Chondrocyte (in vitro differentiated cells): ENCODE data around the gene UNC5B. TPM values are rescaled to one million over a fixed set of nuclear protein-coding genes. Genes with fewer than 3 reads are reported as not detected.
"Not testable (repeated sequence)": the region's sequence is repeated elsewhere in the genome, so short reads cannot be mapped to it uniquely, and the experiment has no call there.

ENCODE experiments used
- DNase-seq: peaks from one replicate; pipeline ENCODE4 v3.0.0; 2021; ENCODE audit warnings: mixed read lengths, low spot score
- H3K27ac Mint-ChIP-seq: one replicate; pipeline ENCODE4 v1.8.0; 2021; ENCODE audit warnings: mild to moderate bottlenecking, moderate library complexity, mixed read lengths; ENCODE audit not compliant: unreplicated experiment
- H3K27me3 Mint-ChIP-seq: 2 replicates; pipeline ENCODE4 v1.8.0; 2021; ENCODE audit warnings: low read depth, mixed read lengths
- H3K36me3 Mint-ChIP-seq: 2 replicates; pipeline ENCODE4 v1.8.0; 2021; ENCODE audit warnings: low read depth, mixed read lengths
- H3K4me1 Mint-ChIP-seq: 2 replicates; pipeline ENCODE4 v1.8.0; 2021; ENCODE audit warnings: low read depth, mild to moderate bottlenecking, mixed read lengths
- H3K4me3 Mint-ChIP-seq: one replicate; pipeline ENCODE4 v1.8.0; 2021; ENCODE audit warnings: mild to moderate bottlenecking, moderate library complexity, mixed read lengths; ENCODE audit not compliant: unreplicated experiment
- H3K9me3 Mint-ChIP-seq: 2 replicates; pipeline ENCODE4 v1.8.0; 2021; ENCODE audit warnings: low read depth, mixed read lengths
- CTCF ChIP-seq: fragments of 200-600 bp; sonication (generic); IDR thresholded peaks from 2 replicates; pipeline ENCODE4 v1.5.0; 2021; ENCODE audit warnings: antibody characterized with exemption, mild to moderate bottlenecking, moderate library complexity
- total RNA-seq: library from RNA; stranded (reverse); gene quantifications from 3 replicates; pipeline ENCODE4 v1.2.1, GENCODE V29; 2021

UNC5B gene
- total RNA-seq, 1 donor from 2014 or later = 57.9 TPM

GRCh38 chr10:71218651-71219050, 6.3 kb downstream of the UNC5B start:
- no peaks in the 10 kb centered on the region for H3K36me3 Mint-ChIP-seq
- no peak overlapping the region for H3K4me3 Mint-ChIP-seq
- no peaks in the 10 kb centered on the region for H3K27me3 Mint-ChIP-seq
- no peak for DNase-seq
- H3K27ac Mint-ChIP-seq = peak overlapping the region; percentile 15
- no peak for TF ChIP-seq CTCF
- no peaks in the 10 kb centered on the region for H3K9me3 Mint-ChIP-seq
- H3K4me1 Mint-ChIP-seq = peaks cover 71% of the 10 kb centered on the region

GRCh38 chr10:71219236-71219917, 7.0 kb downstream of the UNC5B start:
- H3K36me3 Mint-ChIP-seq, H3K27me3 Mint-ChIP-seq, DNase-seq, H3K9me3 Mint-ChIP-seq, H3K4me3 Mint-ChIP-seq: not testable (repeated sequence)
- peaks cover 64% of the 10 kb centered on the region for H3K4me1 Mint-ChIP-seq
- peak overlapping the region; percentile 15 for H3K27ac Mint-ChIP-seq

- no peak for DNase-seq
- Mint-ChIP-seq H3K4me1 (peaks cover 57% of the 10 kb centered on the region), H3K36me3 (no peaks in the 10 kb centered on the region), H3K9me3 (no peaks in the 10 kb centered on the region), H3K27ac (peak overlapping the region; percentile 32), H3K4me3 (no peak overlapping the region), H3K27me3 (no peaks in the 10 kb centered on the region)
- TF ChIP-seq CTCF = no peak
Measured at GRCh38 chr10:71219918-71220688, 7.7 kb downstream of the UNC5B start.

GRCh38 chr10:71220689-71221540, 8.5 kb downstream of the UNC5B start:
- Mint-ChIP-seq H3K36me3 (no peaks in the 10 kb centered on the region), H3K4me1 (peaks cover 51% of the 10 kb centered on the region), H3K4me3 (no peak overlapping the region), H3K9me3 (no peaks in the 10 kb centered on the region), H3K27me3 (no peaks in the 10 kb centered on the region), H3K27ac (no peak overlapping the region)
- no peak for DNase-seq
- no peak for TF ChIP-seq CTCF

GRCh38 chr10:71221586-71222202, 9.3 kb downstream of the UNC5B start:
- peaks cover 43% of the 10 kb centered on the region for H3K4me1 Mint-ChIP-seq
- no peaks in the 10 kb centered on the region for H3K9me3 Mint-ChIP-seq
- H3K27ac Mint-ChIP-seq = peak overlapping the region; percentile 57
- no peak for TF ChIP-seq CTCF
- no peak overlapping the region for H3K4me3 Mint-ChIP-seq
- H3K36me3 Mint-ChIP-seq = no peaks in the 10 kb centered on the region
- no peak for DNase-seq
- no peaks in the 10 kb centered on the region for H3K27me3 Mint-ChIP-seq
